ENCODE results near the gene RAB40A. TPM values are rescaled to one million over a fixed set of nuclear protein-coding genes. Genes with fewer than 3 reads are reported as not detected.

Gene RAB40A
- total RNA-seq, 3 donors from 2014 or later: 0.48 to 2.5 (median 2.3) TPM

DNA sequence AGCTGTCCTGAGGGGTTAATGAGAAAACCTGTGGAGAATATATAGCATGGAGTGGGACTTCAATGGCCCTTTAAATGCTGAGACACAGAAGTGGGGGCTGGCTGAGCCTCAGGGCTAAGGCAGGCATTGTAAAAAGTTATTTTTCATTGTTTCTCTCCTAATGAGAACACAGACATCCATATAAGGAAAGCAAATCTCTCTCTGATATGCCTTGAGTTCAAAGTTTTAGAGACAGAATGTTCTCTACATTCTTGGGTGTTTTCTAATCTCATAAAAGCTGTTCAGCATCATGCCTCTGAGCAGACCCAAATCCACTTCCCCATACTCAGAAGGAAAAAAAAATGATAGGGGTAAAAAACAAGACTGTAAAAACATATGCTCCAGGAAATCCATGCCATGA lies 16.8 kb upstream of the RAB40A start:
- Histone ChIP-seq H3K4me1 (no peaks in the 10 kb centered on the region), H3K36me3 (no peaks in the 10 kb centered on the region), H3K9me3 (no peaks in the 10 kb centered on the region), H3K4me3 (no peak overlapping the region), H3K27me3 (peaks cover 0 to 42% of the 10 kb centered on the region in 2 donors), H3K27ac (peak overlapping the region; percentile 81 to 85)
- intact Hi-C loops (cut with DNase I; ENCODE audit: low total_unique reads): no loop called here
- TF ChIP-seq POLR2A (IDR thresholded peaks at IDR 0.05): no peak
- no peak for TF ChIP-seq CTCF (IDR thresholded peaks at IDR 0.05)
- no peak for TF ChIP-seq POLR2AphosphoS5 (IDR thresholded peaks at IDR 0.05)
- DNase-seq (ENCODE audit: low spot score in 2 of 2): no peak

- DNase-seq (ENCODE audit: low spot score in 2 of 2): no peak
- TF ChIP-seq CTCF (IDR thresholded peaks at IDR 0.05): no peak
- no peak for TF ChIP-seq POLR2AphosphoS5 (IDR thresholded peaks at IDR 0.05)
- TF ChIP-seq POLR2A (IDR thresholded peaks at IDR 0.05): no peak
- H3K27ac ChIP-seq: peak overlapping the region in 1 of 2 donors; percentile 81
- H3K27me3 ChIP-seq: peaks cover 0 to 48% of the 10 kb centered on the region in 2 donors
- intact Hi-C loops (cut with DNase I; ENCODE audit: low total_unique reads): no loop called here
- H3K4me1 ChIP-seq: no peaks in the 10 kb centered on the region
- no peak overlapping the region for H3K4me3 ChIP-seq
- H3K9me3 ChIP-seq: no peaks in the 10 kb centered on the region
- no peaks in the 10 kb centered on the region for H3K36me3 ChIP-seq
These were observed 15.9 kb upstream of the RAB40A start for GRCh38 chrX:103535206-103535605.

- TF ChIP-seq POLR2AphosphoS5 (IDR thresholded peaks at IDR 0.05) (no peak), CTCF (IDR thresholded peaks at IDR 0.05) (peak; percentile 71 to 85 (median 79))
- intact Hi-C loops (cut with DNase I; ENCODE audit: low total_unique reads): no loop called here
- H3K27me3 ChIP-seq: peaks cover 0 to 52% of the 10 kb centered on the region in 2 donors
These were observed 14.4 kb upstream of the RAB40A start for GRCh38 chrX:103533511-103534216.

GRCh38 chrX:103531002-103531401 lies 11.7 kb upstream of the RAB40A start:
- TF ChIP-seq CTCF (IDR thresholded peaks at IDR 0.05): no peak
- TF ChIP-seq POLR2AphosphoS5 (IDR thresholded peaks at IDR 0.05): no peak
- intact Hi-C loops (cut with DNase I; ENCODE audit: low total_unique reads): no loop called here
- Histone ChIP-seq H3K36me3 (no peaks in the 10 kb centered on the region), H3K27me3 (peaks cover 0 to 65% of the 10 kb centered on the region in 2 donors), H3K9me3 (no peaks in the 10 kb centered on the region), H3K27ac (no peak overlapping the region), H3K4me3 (no peak overlapping the region), H3K4me1 (no peaks in the 10 kb centered on the region)
- no peak for DNase-seq (ENCODE audit: low spot score in 2 of 2)

More at GRCh38 chrX:103533511-103534216, 14.4 kb upstream of the RAB40A start:
- Histone ChIP-seq H3K27ac (peak overlapping the region; percentile 35 to 57), H3K36me3 (no peaks in the 10 kb centered on the region), H3K9me3 (no peaks in the 10 kb centered on the region), H3K4me1 (no peaks in the 10 kb centered on the region), H3K4me3 (peak overlapping the region; percentile 28 to 52 (median 40))
- peak; percentile 68 to 76 for DNase-seq (ENCODE audit: low spot score in 2 of 2)

DNA sequence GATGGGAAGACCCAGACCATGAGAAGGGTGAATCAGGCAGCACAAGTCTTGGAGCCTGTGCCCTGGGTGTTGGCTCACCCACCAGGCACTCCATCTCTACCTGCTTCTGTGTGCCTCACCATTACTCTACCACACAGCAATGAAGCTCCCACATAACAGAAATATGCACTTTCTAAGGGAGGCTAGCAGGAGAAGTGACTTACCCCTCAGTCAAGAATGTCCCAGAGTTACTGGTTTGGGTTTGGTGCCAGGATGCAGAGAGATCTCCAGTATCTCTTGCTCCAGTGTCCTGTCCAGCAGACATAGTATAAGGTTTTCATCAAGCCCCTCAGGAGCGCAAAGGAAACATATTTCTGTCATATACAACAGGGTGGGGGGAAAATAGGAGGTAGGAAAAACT lies 11.3 kb upstream of the RAB40A start:
- H3K27ac ChIP-seq: no peak overlapping the region
- no peak overlapping the region for H3K4me3 ChIP-seq
- no peaks in the 10 kb centered on the region for H3K9me3 ChIP-seq
- intact Hi-C loops (cut with DNase I; ENCODE audit: low total_unique reads): no loop called here
- no peaks in the 10 kb centered on the region for H3K36me3 ChIP-seq
- no peak for DNase-seq (ENCODE audit: low spot score in 2 of 2)
- H3K4me1 ChIP-seq: no peaks in the 10 kb centered on the region
- TF ChIP-seq POLR2AphosphoS5 (IDR thresholded peaks at IDR 0.05) (no peak), POLR2A (IDR thresholded peaks at IDR 0.05) (no peak), CTCF (IDR thresholded peaks at IDR 0.05) (no peak)
- H3K27me3 ChIP-seq: peaks cover 0 to 66% of the 10 kb centered on the region in 2 donors
